ENCODE results near the gene FTO. TPM values are rescaled to one million over a fixed set of nuclear protein-coding genes. Genes with fewer than 3 reads are reported as not detected.

FTO gene
- total RNA-seq, 1 experiment from 2014 or later: 57.4 TPM

- TF ChIP-seq USF2 (CRISPR knock-in tag; IDR thresholded peaks at IDR 0.05) (no peak), KAT7 (CRISPR knock-in tag; IDR thresholded peaks at IDR 0.05; ENCODE audit: borderline replicate concordance) (no peak)
These were observed 244.4 kb downstream of the FTO start (continued) for GRCh38 chr16:53948326-53948725.

GRCh38 chr16:53948734-53949430 lies 244.9 kb downstream of the FTO start:
- Mint-ChIP-seq H3K36me3 (no peaks in the 10 kb centered on the region), H3K9me3 (no peaks in the 10 kb centered on the region), H3K27me3 (ENCODE audit: low read depth) (no peaks in the 10 kb centered on the region), H3K27ac (no peak overlapping the region), H3K4me1 (0 out of 2 replicates have a peak, but pooled peaks cover 6% of the 10 kb centered on the region), H3K4me3 (no peak overlapping the region)
- no peak for ATAC-seq
- POLR2A ChIA-PET: interaction anchor here (0.6 kb wide), 1 partner anchor 1074 kb away, joined by 3 read pairs; no protein-coding TSS in a partner anchor
- DNase-seq (ENCODE audit: low spot score): no peak
- TF ChIP-seq, protein P1, sequence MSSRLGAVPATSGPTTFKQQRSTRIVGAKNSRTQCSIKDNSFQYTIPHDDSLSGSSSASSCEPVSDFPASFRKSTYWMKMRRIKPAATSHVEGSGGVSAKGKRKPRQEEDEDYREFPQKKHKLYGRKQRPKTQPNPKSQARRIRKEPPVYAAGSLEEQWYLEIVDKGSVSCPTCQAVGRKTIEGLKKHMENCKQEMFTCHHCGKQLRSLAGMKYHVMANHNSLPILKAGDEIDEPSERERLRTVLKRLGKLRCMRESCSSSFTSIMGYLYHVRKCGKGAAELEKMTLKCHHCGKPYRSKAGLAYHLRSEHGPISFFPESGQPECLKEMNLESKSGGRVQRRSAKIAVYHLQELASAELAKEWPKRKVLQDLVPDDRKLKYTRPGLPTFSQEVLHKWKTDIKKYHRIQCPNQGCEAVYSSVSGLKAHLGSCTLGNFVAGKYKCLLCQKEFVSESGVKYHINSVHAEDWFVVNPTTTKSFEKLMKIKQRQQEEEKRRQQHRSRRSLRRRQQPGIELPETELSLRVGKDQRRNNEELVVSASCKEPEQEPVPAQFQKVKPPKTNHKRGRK (CRISPR knock-in tag; IDR thresholded peaks at IDR 0.05; ENCODE audit: borderline replicate concordance): no peak
- TF ChIP-seq, protein P2, sequence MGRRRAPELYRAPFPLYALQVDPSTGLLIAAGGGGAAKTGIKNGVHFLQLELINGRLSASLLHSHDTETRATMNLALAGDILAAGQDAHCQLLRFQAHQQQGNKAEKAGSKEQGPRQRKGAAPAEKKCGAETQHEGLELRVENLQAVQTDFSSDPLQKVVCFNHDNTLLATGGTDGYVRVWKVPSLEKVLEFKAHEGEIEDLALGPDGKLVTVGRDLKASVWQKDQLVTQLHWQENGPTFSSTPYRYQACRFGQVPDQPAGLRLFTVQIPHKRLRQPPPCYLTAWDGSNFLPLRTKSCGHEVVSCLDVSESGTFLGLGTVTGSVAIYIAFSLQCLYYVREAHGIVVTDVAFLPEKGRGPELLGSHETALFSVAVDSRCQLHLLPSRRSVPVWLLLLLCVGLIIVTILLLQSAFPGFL (CRISPR knock-in tag; IDR thresholded peaks at IDR 0.05; ENCODE audit: borderline replicate concordance): no peak
- TF ChIP-seq SOX15 (CRISPR knock-in tag; IDR thresholded peaks at IDR 0.05): no peak
- no peak for TF ChIP-seq ZNF532 (CRISPR knock-in tag; IDR thresholded peaks at IDR 0.05; ENCODE audit: borderline replicate concordance)
- no peak for TF ChIP-seq TEAD1 (CRISPR knock-in tag; IDR thresholded peaks at IDR 0.05)
- TF ChIP-seq RELA (CRISPR knock-in tag; IDR thresholded peaks at IDR 0.05; ENCODE audit: borderline replicate concordance): no peak
- TF ChIP-seq ATF1 (CRISPR knock-in tag; IDR thresholded peaks at IDR 0.05): no peak
- TF ChIP-seq ZNF263 (CRISPR knock-in tag; IDR thresholded peaks at IDR 0.05; ENCODE audit: low read depth): no peak
- CTCF ChIA-PET: interaction anchor here (1.0 kb wide), 1 partner anchor 15 kb away, joined by 3 read pairs; no protein-coding TSS in a partner anchor

DNA sequence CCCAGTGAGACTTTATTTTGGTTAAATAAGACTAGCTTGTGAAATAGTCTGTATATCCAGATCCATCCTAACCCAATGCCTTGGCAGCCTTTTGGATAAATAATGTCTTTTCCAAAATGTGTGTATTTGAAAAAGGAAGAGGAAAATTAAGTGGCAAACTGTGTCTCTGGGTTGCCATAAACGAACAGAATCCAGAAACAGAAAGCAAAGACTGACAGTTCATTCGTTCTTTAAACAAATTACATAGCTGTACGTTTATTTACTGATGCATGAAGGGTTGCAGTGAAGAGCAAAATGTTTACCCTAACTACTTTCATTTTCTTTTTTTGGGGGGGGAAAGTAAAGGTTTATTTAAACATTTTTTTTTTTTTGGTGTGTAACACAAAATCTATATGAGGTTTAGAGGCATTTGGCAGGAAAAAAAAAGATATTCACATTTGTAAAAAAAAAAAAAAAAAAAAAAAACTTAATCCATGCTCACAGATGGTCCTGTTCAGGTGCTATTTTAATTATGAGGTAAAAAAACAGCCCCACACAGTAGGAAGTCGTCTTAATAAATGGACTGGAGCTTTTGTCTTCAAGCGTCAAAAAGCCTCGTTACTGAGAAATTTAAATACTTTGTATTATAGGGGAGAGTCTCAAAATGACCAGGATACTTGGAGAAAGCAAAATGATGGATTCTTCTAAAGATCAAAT lies 245.9 kb downstream of the FTO start:
- Mint-ChIP-seq H3K27ac (no peak overlapping the region), H3K9me3 (no peaks in the 10 kb centered on the region), H3K27me3 (ENCODE audit: low read depth) (no peaks in the 10 kb centered on the region), H3K36me3 (no peaks in the 10 kb centered on the region), H3K4me1 (0 out of 2 replicates have a peak, but pooled peaks cover 6% of the 10 kb centered on the region), H3K4me3 (no peak overlapping the region)
- no peak for TF ChIP-seq AR (CRISPR knock-in tag; IDR thresholded peaks at IDR 0.05)
- TF ChIP-seq, protein P3, sequence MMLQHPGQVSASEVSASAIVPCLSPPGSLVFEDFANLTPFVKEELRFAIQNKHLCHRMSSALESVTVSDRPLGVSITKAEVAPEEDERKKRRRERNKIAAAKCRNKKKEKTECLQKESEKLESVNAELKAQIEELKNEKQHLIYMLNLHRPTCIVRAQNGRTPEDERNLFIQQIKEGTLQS (CRISPR knock-in tag; conservative IDR thresholded peaks at IDR 0.05): no peak
- no peak for TF ChIP-seq ATF1 (CRISPR knock-in tag; IDR thresholded peaks at IDR 0.05)
- TF ChIP-seq RELA (CRISPR knock-in tag; IDR thresholded peaks at IDR 0.05; ENCODE audit: borderline replicate concordance): no peak
- TF ChIP-seq KAT7 (CRISPR knock-in tag; IDR thresholded peaks at IDR 0.05; ENCODE audit: borderline replicate concordance): no peak
- no peak for DNase-seq (ENCODE audit: low spot score)
- ATAC-seq: no peak
- CTCF ChIA-PET: interaction anchor here (0.6 to 1.6 kb wide), 3 partner anchors 16 to 974 kb away, joined by 3 to 4 read pairs (median 3); no protein-coding TSS in a partner anchor
- POLR2A ChIA-PET: no interaction called here
